AG08395 (cell line): ENCODE data around the gene TCF25.
"Not testable (repeated sequence)": the region's sequence is repeated elsewhere in the genome, so short reads cannot be mapped to it uniquely, and the experiment has no call there.

Source experiments
- DNase-seq: peaks from one replicate; pipeline ENCODE4 v3.0.0; 2012; ENCODE audit warnings: mixed read lengths, low spot score

Gene TCF25

GRCh38 chr16:89905511-89906139, 32.2 kb downstream of the TCF25 start:
- no peak for DNase-seq

GRCh38 chr16:89906140-89907025, 33.0 kb downstream of the TCF25 start:
- no peak for DNase-seq

GRCh38 chr16:89907055-89907814, 33.8 kb downstream of the TCF25 start:
- no peak for DNase-seq

- no peak for DNase-seq
Observed at GRCh38 chr16:89908236-89908635, 34.8 kb downstream of the TCF25 start.

- peak; percentile 88 for DNase-seq
Observed at GRCh38 chr16:89909777-89910716, 36.7 kb downstream of the TCF25 start.

- DNase-seq, result no peak
Observed at GRCh38 chr16:89910717-89911354, 37.4 kb downstream of the TCF25 start.

- no peak for DNase-seq
Observed at GRCh38 chr16:89911375-89911774, 38.0 kb downstream of the TCF25 start.

- no peak for DNase-seq
Observed at GRCh38 chr16:89912143-89912542, 38.8 kb downstream of the TCF25 start.

GRCh38 chr16:89912627-89913026, 39.2 kb downstream of the TCF25 start:
- no peak for DNase-seq

- DNase-seq, result no peak
Observed at GRCh38 chr16:89913408-89914387, 40.3 kb downstream of the TCF25 start.

- DNase-seq, result not testable (repeated sequence)
Observed at GRCh38 chr16:89914642-89915285, 41.4 kb downstream of the TCF25 start.

- no peak for DNase-seq
Observed at GRCh38 chr16:89915303-89916232, 42.2 kb downstream of the TCF25 start.

- DNase-seq, result peak; percentile 70
Observed at GRCh38 chr16:89917773-89918452, 44.5 kb downstream of the TCF25 start.

GRCh38 chr16:89918453-89919347, 45.3 kb downstream of the TCF25 start, which contains the start of gene MC1R:
TSS of gene MC1R (plus strand) at chr16:89918862. CDS start at chr16:89919259, 397 bp downstream.
- DNase-seq, result no peak

GRCh38 chr16:89919535-89920406, 46.4 kb downstream of the TCF25 start:
- DNase-seq, result no peak
